Measurements from ENCODE around the gene OSBP2.
A peak's percentile ranks its signal among the peaks of the same experiment; 100 is the strongest.

Gene OSBP2

GRCh38 chr22:30833322-30833721, 138.6 kb downstream of the OSBP2 start:
- TF ChIP-seq, protein P1, sequence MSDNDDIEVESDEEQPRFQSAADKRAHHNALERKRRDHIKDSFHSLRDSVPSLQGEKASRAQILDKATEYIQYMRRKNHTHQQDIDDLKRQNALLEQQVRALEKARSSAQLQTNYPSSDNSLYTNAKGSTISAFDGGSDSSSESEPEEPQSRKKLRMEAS (IDR thresholded peaks at IDR 0.05): no peak
- TF ChIP-seq EP300 (IDR thresholded peaks at IDR 0.05; ENCODE audit: borderline replicate concordance) (no peak), CREB1 (IDR thresholded peaks at IDR 0.05; ENCODE audit: low read depth) (no peak), TEAD4 (IDR thresholded peaks at IDR 0.05) (no peak), NFIC (IDR thresholded peaks at IDR 0.05) (no peak)

DNA sequence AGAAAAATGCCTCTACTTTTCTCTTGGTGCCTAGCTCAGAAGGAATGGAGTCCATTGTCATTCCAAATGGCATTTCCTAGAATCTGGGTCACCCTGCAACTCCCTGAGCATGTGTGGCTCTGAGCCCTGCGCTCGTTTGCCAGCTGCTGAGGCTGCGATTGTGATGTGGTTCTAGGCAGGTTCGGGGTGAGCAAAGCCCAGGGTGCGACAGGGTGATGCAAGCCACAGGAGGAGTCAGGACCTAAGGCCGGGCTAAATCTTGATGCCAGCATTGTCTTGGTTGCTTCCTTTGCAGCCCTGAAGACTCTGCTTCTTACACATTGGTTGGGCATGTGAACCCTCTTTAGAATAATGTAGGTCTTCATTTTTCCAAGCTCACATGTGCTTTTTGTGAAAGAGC, 142.9 kb downstream of the OSBP2 start:
- TF ChIP-seq TCF12 (IDR thresholded peaks at IDR 0.05; ENCODE audit: low read depth) (no peak), TEAD4 (IDR thresholded peaks at IDR 0.05) (no peak), YY1 (IDR thresholded peaks at IDR 0.05; ENCODE audit: low read depth) (no peak), RAD21 (IDR thresholded peaks at IDR 0.05; ENCODE audit: low read depth) (no peak)
- TF ChIP-seq, protein P1 (IDR thresholded peaks at IDR 0.05): no peak

GRCh38 chr22:30838111-30838510, 143.4 kb downstream of the OSBP2 start:
- TF ChIP-seq CREB1 (IDR thresholded peaks at IDR 0.05; ENCODE audit: low read depth): no peak
- TF ChIP-seq EP300 (IDR thresholded peaks at IDR 0.05; ENCODE audit: borderline replicate concordance): no peak
- TF ChIP-seq, protein P2, sequence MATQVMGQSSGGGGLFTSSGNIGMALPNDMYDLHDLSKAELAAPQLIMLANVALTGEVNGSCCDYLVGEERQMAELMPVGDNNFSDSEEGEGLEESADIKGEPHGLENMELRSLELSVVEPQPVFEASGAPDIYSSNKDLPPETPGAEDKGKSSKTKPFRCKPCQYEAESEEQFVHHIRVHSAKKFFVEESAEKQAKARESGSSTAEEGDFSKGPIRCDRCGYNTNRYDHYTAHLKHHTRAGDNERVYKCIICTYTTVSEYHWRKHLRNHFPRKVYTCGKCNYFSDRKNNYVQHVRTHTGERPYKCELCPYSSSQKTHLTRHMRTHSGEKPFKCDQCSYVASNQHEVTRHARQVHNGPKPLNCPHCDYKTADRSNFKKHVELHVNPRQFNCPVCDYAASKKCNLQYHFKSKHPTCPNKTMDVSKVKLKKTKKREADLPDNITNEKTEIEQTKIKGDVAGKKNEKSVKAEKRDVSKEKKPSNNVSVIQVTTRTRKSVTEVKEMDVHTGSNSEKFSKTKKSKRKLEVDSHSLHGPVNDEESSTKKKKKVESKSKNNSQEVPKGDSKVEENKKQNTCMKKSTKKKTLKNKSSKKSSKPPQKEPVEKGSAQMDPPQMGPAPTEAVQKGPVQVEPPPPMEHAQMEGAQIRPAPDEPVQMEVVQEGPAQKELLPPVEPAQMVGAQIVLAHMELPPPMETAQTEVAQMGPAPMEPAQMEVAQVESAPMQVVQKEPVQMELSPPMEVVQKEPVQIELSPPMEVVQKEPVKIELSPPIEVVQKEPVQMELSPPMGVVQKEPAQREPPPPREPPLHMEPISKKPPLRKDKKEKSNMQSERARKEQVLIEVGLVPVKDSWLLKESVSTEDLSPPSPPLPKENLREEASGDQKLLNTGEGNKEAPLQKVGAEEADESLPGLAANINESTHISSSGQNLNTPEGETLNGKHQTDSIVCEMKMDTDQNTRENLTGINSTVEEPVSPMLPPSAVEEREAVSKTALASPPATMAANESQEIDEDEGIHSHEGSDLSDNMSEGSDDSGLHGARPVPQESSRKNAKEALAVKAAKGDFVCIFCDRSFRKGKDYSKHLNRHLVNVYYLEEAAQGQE (IDR thresholded peaks at IDR 0.05; ENCODE audit: low read depth): no peak
- TF ChIP-seq TAF1 (IDR thresholded peaks at IDR 0.05; ENCODE audit: low read depth): no peak
- TF ChIP-seq TCF12 (IDR thresholded peaks at IDR 0.05; ENCODE audit: low read depth): no peak
- no peak for TF ChIP-seq NFIC (IDR thresholded peaks at IDR 0.05)
- TF ChIP-seq TEAD4 (IDR thresholded peaks at IDR 0.05): no peak

- TF ChIP-seq TEAD4 (IDR thresholded peaks at IDR 0.05) (no peak), FOXM1 (IDR thresholded peaks at IDR 0.05; ENCODE audit: borderline replicate concordance, low read depth) (no peak), NFIC (IDR thresholded peaks at IDR 0.05) (no peak), EP300 (IDR thresholded peaks at IDR 0.05; ENCODE audit: borderline replicate concordance) (no peak), CEBPB (IDR thresholded peaks at IDR 0.05) (no peak), ZBTB7A (IDR thresholded peaks at IDR 0.05; ENCODE audit: low read depth) (no peak), EGR1 (IDR thresholded peaks at IDR 0.05) (no peak)
- TF ChIP-seq, protein P3, sequence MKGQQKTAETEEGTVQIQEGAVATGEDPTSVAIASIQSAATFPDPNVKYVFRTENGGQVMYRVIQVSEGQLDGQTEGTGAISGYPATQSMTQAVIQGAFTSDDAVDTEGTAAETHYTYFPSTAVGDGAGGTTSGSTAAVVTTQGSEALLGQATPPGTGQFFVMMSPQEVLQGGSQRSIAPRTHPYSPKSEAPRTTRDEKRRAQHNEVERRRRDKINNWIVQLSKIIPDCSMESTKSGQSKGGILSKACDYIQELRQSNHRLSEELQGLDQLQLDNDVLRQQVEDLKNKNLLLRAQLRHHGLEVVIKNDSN (IDR thresholded peaks at IDR 0.05): no peak
- TF ChIP-seq, protein P1 (IDR thresholded peaks at IDR 0.05): no peak
These were observed 146.6 kb downstream of the OSBP2 start for GRCh38 chr22:30841273-30841672.

DNA sequence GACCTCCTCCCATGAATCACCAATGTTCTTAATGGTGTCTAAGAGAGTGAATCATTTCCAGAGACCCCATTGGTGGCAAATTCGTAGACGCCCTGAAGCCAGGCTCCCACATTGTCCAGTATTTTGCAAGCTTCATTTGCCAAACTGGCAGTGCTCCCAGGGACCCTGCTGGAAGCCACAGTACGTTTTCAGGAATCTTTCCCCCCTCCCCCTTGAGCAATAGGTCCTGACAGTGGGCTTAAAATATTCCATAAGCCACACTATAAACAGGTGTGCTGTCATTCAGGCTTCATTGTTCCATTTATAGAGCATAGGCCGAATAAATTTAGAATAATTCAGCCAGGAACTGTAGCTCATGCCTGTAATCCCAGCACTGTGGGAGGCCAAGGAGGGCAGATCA, 148.6 kb downstream of the OSBP2 start:
- TF ChIP-seq TEAD4 (IDR thresholded peaks at IDR 0.05) (peak; percentile 52; the same call in 1 of the 2 replicates), CREB1 (IDR thresholded peaks at IDR 0.05; ENCODE audit: low read depth) (no peak), TCF12 (IDR thresholded peaks at IDR 0.05; ENCODE audit: low read depth) (peak; percentile 75), NFIC (IDR thresholded peaks at IDR 0.05) (peak; percentile 81), EGR1 (IDR thresholded peaks at IDR 0.05) (no peak), YY1 (IDR thresholded peaks at IDR 0.05; ENCODE audit: low read depth) (no peak), EP300 (IDR thresholded peaks at IDR 0.05; ENCODE audit: borderline replicate concordance) (peak; percentile 61; the same call in 1 of the 2 replicates), CEBPB (IDR thresholded peaks at IDR 0.05) (peak; percentile 68), RAD21 (IDR thresholded peaks at IDR 0.05; ENCODE audit: low read depth) (no peak)
- TF ChIP-seq, protein P3 (IDR thresholded peaks at IDR 0.05): no peak
- TF ChIP-seq, protein P2 (IDR thresholded peaks at IDR 0.05; ENCODE audit: low read depth): no peak
- TF ChIP-seq, protein P1 (IDR thresholded peaks at IDR 0.05): no peak

GRCh38 chr22:30847583-30847982, 152.9 kb downstream of the OSBP2 start:
- TF ChIP-seq TAF1 (IDR thresholded peaks at IDR 0.05; ENCODE audit: low read depth): no peak
- TF ChIP-seq, protein P3 (IDR thresholded peaks at IDR 0.05): no peak
- no peak for TF ChIP-seq ZBTB7A (IDR thresholded peaks at IDR 0.05; ENCODE audit: low read depth)
- TF ChIP-seq, protein P1 (IDR thresholded peaks at IDR 0.05): no peak
- no peak for TF ChIP-seq CEBPB (IDR thresholded peaks at IDR 0.05)
- no peak for TF ChIP-seq TCF12 (IDR thresholded peaks at IDR 0.05; ENCODE audit: low read depth)
- TF ChIP-seq EP300 (IDR thresholded peaks at IDR 0.05; ENCODE audit: borderline replicate concordance): no peak
- TF ChIP-seq NFIC (IDR thresholded peaks at IDR 0.05): no peak
- TF ChIP-seq CREB1 (IDR thresholded peaks at IDR 0.05; ENCODE audit: low read depth): no peak
- TF ChIP-seq, protein P2 (IDR thresholded peaks at IDR 0.05; ENCODE audit: low read depth): no peak
- TF ChIP-seq FOXM1 (IDR thresholded peaks at IDR 0.05; ENCODE audit: borderline replicate concordance, low read depth): no peak
- TF ChIP-seq TEAD4 (IDR thresholded peaks at IDR 0.05): no peak
- no peak for TF ChIP-seq EGR1 (IDR thresholded peaks at IDR 0.05)

All from Ishikawa (cell line).